Bronchial epithelial cell (primary cell): Measurements from ENCODE around the gene CLDN1. TPM values are rescaled to one million over a fixed set of nuclear protein-coding genes. Genes with fewer than 3 reads are reported as not detected.

ENCODE experiments used
- DNase-seq: peaks from one replicate; pipeline ENCODE4 v3.0.0-alpha.2; 2010; ENCODE audit warnings: low read depth
- FAIRE-seq: peaks from 2 replicates; lab custom pipeline; 2011; peaks lifted over from hg19 to GRCh38; lab: Jason Lieb, UNC
- H3K27me3 ChIP-seq: 2 replicates; pipeline ENCODE4 v1.5.1; 2011; ENCODE audit warnings: low read length; ENCODE audit not compliant: control insufficient read depth, insufficient read depth
- H3K36me3 ChIP-seq: 2 replicates; pipeline ENCODE4 v1.5.1; 2011; ENCODE audit warnings: low read length; ENCODE audit not compliant: control insufficient read depth, insufficient read depth
- H3K4me3 ChIP-seq: 2 replicates; pipeline ENCODE4 v1.5.1; 2011; ENCODE audit warnings: mild to moderate bottlenecking, low read depth, low read length, control low read depth
- CTCF ChIP-seq: IDR thresholded peaks from 2 replicates; pipeline ENCODE4 v1.5.1; 2011; ENCODE audit warnings: mild to moderate bottlenecking, moderate library complexity, low read length, control low read depth, inconsistent platforms; ENCODE audit not compliant: insufficient read depth, severe bottlenecking
- total RNA-seq: library from RNA; depleted of rRNA; stranded (reverse); fragments of >200 nt; gene quantifications from 2 replicates; pipeline ENCODE4 v1.2.1, GENCODE V29; 2014

Gene CLDN1
- total RNA-seq, 1 donor from 2014 or later, result 26.6 TPM

- Histone ChIP-seq H3K36me3 (no peaks in the 10 kb centered on the region), H3K27me3 (no peaks in the 10 kb centered on the region), H3K4me3 (no peak overlapping the region)
- no peak for TF ChIP-seq CTCF
- FAIRE-seq (peak; percentile 80), DNase-seq (peak; percentile 100)
Measured at GRCh38 chr3:190265796-190266195, 56.5 kb downstream of the CLDN1 start.

DNA sequence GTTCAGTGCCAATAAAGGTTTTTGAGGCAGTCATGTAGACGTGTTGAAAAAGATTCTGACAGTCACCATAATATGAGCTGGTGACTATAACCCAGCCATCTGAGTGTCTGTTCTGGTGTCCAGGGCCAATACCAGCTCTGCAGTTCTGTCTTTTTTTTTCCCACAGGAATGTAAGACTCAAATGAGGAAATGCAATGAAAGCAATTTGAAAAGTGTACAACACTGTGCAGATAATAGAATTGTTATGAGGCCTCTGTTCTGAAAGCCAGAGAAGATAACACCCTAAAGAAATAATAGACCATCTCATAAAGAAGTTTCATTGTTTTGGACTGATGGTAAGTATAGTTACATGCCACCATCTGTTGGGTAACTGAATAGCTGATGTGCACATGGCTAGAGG lies 57.1 kb downstream of the CLDN1 start:
- Histone ChIP-seq H3K4me3 (no peak overlapping the region), H3K36me3 (no peaks in the 10 kb centered on the region), H3K27me3 (no peaks in the 10 kb centered on the region)
- TF ChIP-seq CTCF, result no peak
- FAIRE-seq (no peak), DNase-seq (peak; percentile 41)

DNA sequence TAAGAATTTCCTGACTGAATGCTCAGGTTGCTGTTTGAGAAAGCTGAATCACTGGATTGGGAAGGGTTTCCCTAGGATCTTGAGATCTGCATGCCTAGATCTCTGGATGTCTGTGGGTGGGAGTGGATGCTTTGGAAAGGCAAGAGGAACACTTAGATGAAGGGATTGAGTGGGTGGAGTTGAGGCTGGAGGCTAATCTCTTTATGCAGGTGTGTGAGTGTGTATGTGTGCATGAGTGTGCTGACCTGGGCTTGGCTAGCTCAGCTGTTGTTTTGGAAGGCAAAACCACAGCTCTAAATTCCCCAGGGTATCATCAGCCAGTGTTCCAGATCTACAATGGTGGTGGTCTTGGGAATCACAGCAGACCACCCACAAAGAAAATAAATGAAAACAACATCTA lies 60.5 kb downstream of the CLDN1 start:
- TF ChIP-seq CTCF, result no peak
- no peaks in the 10 kb centered on the region for H3K36me3 ChIP-seq
- no peak for FAIRE-seq
- peak; percentile 80 for DNase-seq
- no peaks in the 10 kb centered on the region for H3K27me3 ChIP-seq
- no peak overlapping the region for H3K4me3 ChIP-seq

DNA sequence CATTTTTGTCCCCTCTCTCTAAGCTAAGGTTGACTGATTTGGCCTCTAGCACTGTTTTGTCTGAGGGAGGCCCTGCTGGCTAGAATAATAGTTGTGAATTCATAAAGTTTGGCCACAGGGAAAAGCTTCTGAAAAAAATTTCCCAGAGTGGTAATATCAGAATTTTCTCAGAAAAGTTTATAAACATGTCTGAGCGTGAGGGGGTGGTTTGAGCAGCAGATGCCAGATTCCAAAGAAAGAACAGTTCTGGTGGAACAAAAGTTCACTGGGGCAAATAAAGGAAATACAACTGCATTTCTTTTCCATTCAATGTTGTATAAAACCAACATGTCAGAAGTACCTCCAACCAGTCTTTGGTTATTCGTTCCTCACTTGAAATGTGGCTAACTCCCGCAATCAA lies 61.2 kb downstream of the CLDN1 start:
- no peak overlapping the region for H3K4me3 ChIP-seq
- DNase-seq (no peak), FAIRE-seq (no peak)
- no peak for TF ChIP-seq CTCF
- no peaks in the 10 kb centered on the region for H3K36me3 ChIP-seq
- no peaks in the 10 kb centered on the region for H3K27me3 ChIP-seq

DNA sequence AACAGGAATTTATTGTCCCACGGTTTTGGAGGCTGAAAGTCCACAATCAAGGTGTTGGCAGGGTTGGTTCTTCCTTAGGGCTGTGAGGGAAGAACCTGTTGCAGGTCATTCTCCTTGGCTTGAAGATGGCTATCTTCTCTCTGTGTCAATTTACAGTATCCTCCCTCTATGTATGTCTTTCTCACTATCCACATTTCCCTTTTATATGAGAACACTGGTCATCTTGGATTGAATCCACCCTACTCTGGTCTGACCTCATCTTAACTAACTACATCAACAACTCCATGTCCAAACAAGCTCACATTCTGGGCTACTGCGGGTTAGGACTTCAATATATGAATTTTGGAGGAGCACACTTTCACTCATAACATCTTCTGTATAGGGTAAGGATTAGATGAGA lies 61.9 kb downstream of the CLDN1 start:
- no peak for TF ChIP-seq CTCF
- DNase-seq, result peak; percentile 29
- H3K27me3 ChIP-seq, result no peaks in the 10 kb centered on the region
- H3K36me3 ChIP-seq, result no peaks in the 10 kb centered on the region
- H3K4me3 ChIP-seq, result no peak overlapping the region
- peak; percentile 18 for FAIRE-seq

DNA sequence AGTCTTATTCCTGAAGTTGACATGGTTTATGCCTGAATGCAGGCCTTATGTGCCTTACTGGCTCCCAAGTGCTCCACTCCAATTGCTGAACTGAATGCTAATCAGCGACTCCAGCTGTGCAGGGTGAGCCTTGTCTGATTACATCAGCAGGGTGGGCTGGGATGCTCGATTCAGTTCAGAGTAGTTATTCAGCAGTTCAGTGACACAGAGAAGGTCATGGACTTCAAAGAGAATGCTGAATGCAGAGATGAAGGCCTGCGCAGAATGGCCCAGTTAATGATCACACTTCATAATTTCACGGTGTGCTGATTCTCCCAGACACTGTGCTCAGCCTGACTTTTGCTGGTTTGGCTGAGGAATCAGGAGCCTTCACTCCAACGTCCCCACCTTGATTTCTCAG lies 63.6 kb downstream of the CLDN1 start:
- DNase-seq, result no peak
- no peak overlapping the region for H3K4me3 ChIP-seq

More for the DNA sequence above, 63.6 kb downstream of the CLDN1 start:
- no peak for FAIRE-seq
- no peak for TF ChIP-seq CTCF
- no peaks in the 10 kb centered on the region for H3K27me3 ChIP-seq
- H3K36me3 ChIP-seq, result no peaks in the 10 kb centered on the region
